H1 (cell line): ENCODE results near the gene MORC2. TPM values are rescaled to one million over a fixed set of nuclear protein-coding genes. Genes with fewer than 3 reads are reported as not detected.

ENCODE experiments used
- CTCF ChIA-PET: fragments of 300-600 bp; sonication (Branson Sonifier 250); formaldehyde crosslinking; loops from one replicate; lab custom pipeline; 2021; ENCODE audit not compliant: partially characterized antibody; lab: Charles Lee
- POLR2A ChIA-PET: fragments of 300-600 bp; sonication (Branson Sonifier 250); formaldehyde crosslinking; loops from one replicate; lab custom pipeline; 2021; ENCODE audit warnings: inconsistent platforms; ENCODE audit not compliant: partially characterized antibody; lab: Charles Lee
- DNase-seq, 2 experiments: peaks; one replicate each; pipeline versions ENCODE4 v3.0.0 to v3.0.0-alpha.2; 2010 to 2022; ENCODE audit warnings: low spot score in 2 of 2, low read depth in 1 of 2, mixed read lengths in 1 of 2
- FAIRE-seq: peaks from 2 replicates; lab custom pipeline; 2011; peaks lifted over from hg19 to GRCh38; lab: Jason Lieb, UNC
- H2AFZ ChIP-seq: 2 replicates; pipeline ENCODE4 v1.8.1; 2012; ENCODE audit warnings: low read length, inconsistent platforms
- H2AK5ac ChIP-seq: 2 replicates; pipeline ENCODE4 v1.6.1; 2013; ENCODE audit warnings: low read depth, low read length
- H2BK120ac ChIP-seq: replicated peaks from 2 replicates; pipeline ENCODE3; 2013; ENCODE audit warnings: low read depth, low read length, inconsistent platforms
- H2BK12ac ChIP-seq: 2 replicates; pipeline ENCODE4 v1.6.1; 2013; ENCODE audit warnings: low read depth, low read length
- H2BK15ac ChIP-seq: 2 replicates; pipeline ENCODE4 v1.6.1; 2013; ENCODE audit warnings: low read length
- H2BK20ac ChIP-seq: 2 replicates; pipeline ENCODE4 v1.6.1; 2013; ENCODE audit warnings: low read length
- H2BK5ac ChIP-seq: 2 replicates; pipeline ENCODE4 v1.6.1; 2013; ENCODE audit warnings: low read depth, low read length
- H3K14ac ChIP-seq: 2 replicates; pipeline ENCODE4 v1.6.1; 2013; ENCODE audit warnings: inconsistent platforms; ENCODE audit not compliant: insufficient read length
- H3K18ac ChIP-seq: 2 replicates; pipeline ENCODE4 v1.6.1; 2013; ENCODE audit warnings: low read length; ENCODE audit errors: extremely low read depth
- H3K23ac ChIP-seq: 2 replicates; pipeline ENCODE4 v1.6.1; 2013; ENCODE audit warnings: inconsistent platforms; ENCODE audit not compliant: insufficient read length
- H3K23me2 ChIP-seq: 2 replicates; pipeline ENCODE4 v1.6.1; 2013; ENCODE audit warnings: low read depth, low read length
- H3K27ac ChIP-seq: 2 replicates; pipeline ENCODE4 v1.6.1; 2011; ENCODE audit warnings: low read depth, low read length, inconsistent platforms
- H3K27me3 ChIP-seq, 4 experiments: replicated peaks in 1 of 4; 1 replicate in 1 of 4; 2 replicates in 3 of 4; pipeline versions ENCODE4 v1.6.1 to v1.8.1; 2011 to 2013; ENCODE audit warnings: low read length in 3 of 4, mild to moderate bottlenecking in 3 of 4, inconsistent platforms in 2 of 4, mixed read lengths in 2 of 4, moderate library complexity in 1 of 4; ENCODE audit not compliant: control insufficient read depth in 3 of 4, insufficient read depth in 3 of 4; ENCODE audit errors: extremely low read depth in 1 of 4
- H3K36me3 ChIP-seq, 4 experiments: 2 replicates each; pipeline versions ENCODE4 v1.6.1 to v1.8.1; 2011 to 2013; ENCODE audit warnings: mild to moderate bottlenecking in 4 of 4, low read length in 3 of 4, moderate library complexity in 2 of 4, control low read depth in 1 of 4, inconsistent platforms in 1 of 4; ENCODE audit not compliant: insufficient read depth in 4 of 4, control insufficient read depth in 2 of 4
- H3K4ac ChIP-seq: replicated peaks from 2 replicates; pipeline ENCODE3; 2013; ENCODE audit warnings: low read length, low read depth, mixed read lengths, inconsistent platforms; ENCODE audit not compliant: insufficient read length
- H3K4me1 ChIP-seq, 4 experiments: replicated peaks in 1 of 4; 1 replicate in 1 of 4; 2 replicates in 3 of 4; pipeline versions ENCODE4 v1.6.1 to v1.8.1; 2011 to 2013; ENCODE audit warnings: low read length in 3 of 4, inconsistent platforms in 2 of 4, mixed read lengths in 1 of 4; ENCODE audit not compliant: insufficient read depth in 4 of 4, control insufficient read depth in 3 of 4
- H3K4me2 ChIP-seq, 2 experiments: 2 replicates each; pipeline versions ENCODE4 v1.6.1 to v1.8.1; 2011 to 2013; ENCODE audit warnings: low read depth in 2 of 2, low read length in 2 of 2, control low read depth in 1 of 2, inconsistent platforms in 1 of 2, mild to moderate bottlenecking in 1 of 2; ENCODE audit not compliant: insufficient read depth in 1 of 2
- H3K4me3 ChIP-seq, 4 experiments: fragments of 200-600, 300-600 bp in 1 of 4; sonication (generic), shearing (Covaris generic), sonication (Bioruptor Twin) in 1 of 4; 2 replicates each; pipeline versions ENCODE4 v1.5.1 to v1.8.1; 2011 to 2016; ENCODE audit warnings: low read length in 4 of 4, low read depth in 3 of 4, control low read depth in 2 of 4, inconsistent platforms in 2 of 4, mild to moderate bottlenecking in 2 of 4, mixed read lengths in 1 of 4, moderate library complexity in 1 of 4; ENCODE audit not compliant: insufficient read depth in 2 of 4; ENCODE audit errors: extremely low read depth in 1 of 4
- H3K56ac ChIP-seq: replicated peaks from 2 replicates; pipeline ENCODE3; 2013; ENCODE audit warnings: low read depth, mild to moderate bottlenecking, mixed read lengths, low read length, inconsistent platforms; ENCODE audit not compliant: insufficient read length
- H3K79me1 ChIP-seq: 2 replicates; pipeline ENCODE4 v1.6.1; 2013; ENCODE audit warnings: low read depth, low read length, control low read depth
- H3K79me2 ChIP-seq, 2 experiments: 2 replicates each; pipeline versions ENCODE4 v1.6.1 to v1.8.1; 2012 to 2013; ENCODE audit warnings: low read length in 2 of 2, mild to moderate bottlenecking in 2 of 2, inconsistent platforms in 1 of 2; ENCODE audit not compliant: insufficient read depth in 2 of 2, control insufficient read depth in 1 of 2
- H3K9ac ChIP-seq, 4 experiments: replicated peaks in 1 of 4; 1 replicate in 1 of 4; 2 replicates in 3 of 4; pipeline versions ENCODE4 v1.6.1 to v1.8.1; 2011 to 2013; ENCODE audit warnings: low read depth in 3 of 4, low read length in 3 of 4, control low read depth in 2 of 4, mild to moderate bottlenecking in 2 of 4, moderate library complexity in 2 of 4, inconsistent platforms in 1 of 4; ENCODE audit errors: extremely low read depth in 1 of 4
- H3K9me3 ChIP-seq, 2 experiments: 2 replicates each; pipeline versions ENCODE4 v1.6.1 to v1.8.1; 2012 to 2013; ENCODE audit warnings: mild to moderate bottlenecking in 2 of 2, moderate library complexity in 2 of 2, control low read depth in 1 of 2, inconsistent platforms in 1 of 2, low read depth in 1 of 2, low read length in 1 of 2, mixed read lengths in 1 of 2; ENCODE audit not compliant: insufficient read depth in 2 of 2
- H4K20me1 ChIP-seq, 2 experiments: replicated peaks in 1 of 2; 2 replicates each; pipeline versions ENCODE3 to v1.8.1; 2011 to 2013; ENCODE audit warnings: inconsistent platforms in 2 of 2, low read length in 2 of 2, mild to moderate bottlenecking in 1 of 2; ENCODE audit not compliant: insufficient read depth in 2 of 2, control insufficient read depth in 1 of 2
- H4K5ac ChIP-seq: 2 replicates; pipeline ENCODE4 v1.6.1; 2013; ENCODE audit warnings: low read length, low read depth, mixed read lengths, inconsistent platforms; ENCODE audit not compliant: insufficient read length
- H4K8ac ChIP-seq: 2 replicates; pipeline ENCODE4 v1.8.0; 2013; ENCODE audit warnings: mild to moderate bottlenecking, moderate library complexity, low read length, inconsistent platforms; ENCODE audit not compliant: insufficient read depth; ENCODE audit errors: extremely low read depth
- H4K91ac ChIP-seq: replicated peaks from 2 replicates; pipeline ENCODE3; 2013; ENCODE audit warnings: low read length, mixed read lengths, inconsistent platforms; ENCODE audit not compliant: insufficient read length
- BRCA1 ChIP-seq: IDR thresholded peaks from 2 replicates; pipeline ENCODE4 v1.6.1; 2012; ENCODE audit warnings: low read depth, low read length, improper control_type of control experiment
- CHD1 ChIP-seq: IDR thresholded peaks from 2 replicates; pipeline ENCODE4 v1.6.1; 2012; ENCODE audit warnings: low read depth, low read length, improper control_type of control experiment
- CHD2 ChIP-seq: IDR thresholded peaks from 2 replicates; pipeline ENCODE4 v1.6.1; 2012; ENCODE audit warnings: low read length, improper control_type of control experiment
- EGR1 ChIP-seq: IDR thresholded peaks from 2 replicates; pipeline ENCODE4 v1.6.1; 2011; ENCODE audit warnings: low read depth, low read length, borderline replicate concordance
- EP300 ChIP-seq, 2 experiments: IDR thresholded peaks; 1 replicate in 1 of 2; 2 replicates in 1 of 2; pipeline ENCODE4 v1.6.1; 2011 to 2012; ENCODE audit warnings: low read depth in 2 of 2, low read length in 2 of 2, mild to moderate bottlenecking in 2 of 2, borderline replicate concordance in 1 of 2, inconsistent platforms in 1 of 2, moderate library complexity in 1 of 2
- HDAC2 ChIP-seq, 2 experiments: fragments of 300-600 bp in 1 of 2; sonication (generic) in 1 of 2; IDR thresholded peaks; 2 replicates each; pipeline ENCODE4 v1.6.1; 2011 to 2012; ENCODE audit warnings: low read depth in 2 of 2, low read length in 2 of 2, mild to moderate bottlenecking in 2 of 2, moderate library complexity in 2 of 2, borderline replicate concordance in 1 of 2, inconsistent platforms in 1 of 2
- MAFK ChIP-seq: IDR thresholded peaks from 2 replicates; pipeline ENCODE4 v1.6.1; 2012; ENCODE audit warnings: low read depth, mild to moderate bottlenecking, improper control_type of control experiment, low read length
- POU5F1 ChIP-seq: IDR thresholded peaks from 2 replicates; pipeline ENCODE4 v1.6.1; 2011; ENCODE audit warnings: low read depth, mild to moderate bottlenecking, low read length, moderate library complexity
- SIRT6 ChIP-seq: IDR thresholded peaks from one replicate; pipeline ENCODE4 v1.7.1; 2012; ENCODE audit warnings: low read length, inconsistent platforms
- SIX5 ChIP-seq: IDR thresholded peaks from 2 replicates; pipeline ENCODE4 v1.6.1; 2011; ENCODE audit warnings: mild to moderate bottlenecking, low read depth, low read length
- SP2 ChIP-seq: IDR thresholded peaks from 2 replicates; pipeline ENCODE4 v1.6.1; 2012; ENCODE audit warnings: mild to moderate bottlenecking, low read length, inconsistent platforms
- SUZ12 ChIP-seq: fragments of 200-600 bp; sonication (generic); IDR thresholded peaks from 2 replicates; pipeline ENCODE4 v1.6.1; 2012; ENCODE audit warnings: mild to moderate bottlenecking, inconsistent platforms, low read length, moderate library complexity, mixed read lengths
- TBP ChIP-seq: IDR thresholded peaks from 2 replicates; pipeline ENCODE4 v1.6.1; 2011; ENCODE audit warnings: low read depth, low read length, improper control_type of control experiment
- TCF12 ChIP-seq: IDR thresholded peaks from 2 replicates; pipeline ENCODE4 v1.6.1; 2011; ENCODE audit warnings: low read depth, mild to moderate bottlenecking, low read length
- YY1 ChIP-seq: IDR thresholded peaks from 2 replicates; pipeline ENCODE4 v1.6.1; 2011; ENCODE audit warnings: low read depth, mild to moderate bottlenecking, low read length
- WGBS, 2 experiments: shearing (Covaris generic) in 1 of 2; methylation state at CpG; one replicate each; pipeline versions ENCODE4 v1.1.6 to v1.1.7; 2013 to 2015; ENCODE audit warnings: low lambda C conversion rate in 2 of 2, mixed read lengths in 2 of 2, inconsistent platforms in 1 of 2, low coverage in 1 of 2, missing lambda C conversion rate in 1 of 2; ENCODE audit not compliant: insufficient replicate concordance in 2 of 2, insufficient coverage in 1 of 2, insufficient read length in 1 of 2; ENCODE audit errors: extremely low coverage in 1 of 2, missing lambda C conversion rate in 1 of 2; 5-methylcytosine and 5-hydroxymethylcytosine counted together
- polyA plus RNA-seq, 7 experiments: library from polyadenylated mRNA; depleted of rRNA in 3 of 7; stranded (reverse) in 5 of 7; unstranded in 2 of 7; fragments of >200 nt in 5 of 7; fragments of 200-250 nt in 2 of 7; gene quantifications; 1 replicate in 5 of 7; 2 replicates in 1 of 7; 4 replicates in 1 of 7; pipeline versions ENCODE4 v1.2.1 to v1.2.3, GENCODE V29; 2011 to 2013; ENCODE audit warnings: missing spikeins in 2 of 7, mixed read lengths in 2 of 7
- total RNA-seq: library from RNA; stranded (reverse); fragmentation: NEBNext Ultra II Directional; extraction: Animal tissue kit (Norgen Biotek cat#: 25700); gene quantifications from 2 replicates; pipeline ENCODE4 v1.2.1, GENCODE V29; 2021

Gene MORC2
- total and polyA plus RNA-seq, 2 of the 8 experiments (the other 6 are each of a cell fraction or from before 2014, with no cell fraction given), result 15.4 to 68.0 TPM

GRCh38 chr22:30932661-30933060, 35.9 kb downstream of the MORC2 start:
- H4K91ac ChIP-seq, result no peak overlapping the region
- no peak overlapping the region for H3K27ac ChIP-seq
- peaks cover 4 to 23% of the 10 kb centered on the region in 2 experiments for H4K20me1 ChIP-seq
- H3K18ac ChIP-seq, result no peak overlapping the region
- no peak overlapping the region for H3K56ac ChIP-seq
- peaks cover 70 to 98% (median 92%) of the 10 kb centered on the region in 4 experiments for H3K36me3 ChIP-seq
- no peak overlapping the region for H3K4ac ChIP-seq
- H3K27me3 ChIP-seq, result no peaks in the 10 kb centered on the region
- H3K79me2 ChIP-seq, result no peaks in the 10 kb centered on the region
- H2AFZ ChIP-seq, result no peak overlapping the region
- WGBS, 2 experiments, result 90% methylated on average over 16 of the region's 16 CpGs; no CpG with 5 or more reads in 1 of the 2 experiments
- H2BK20ac ChIP-seq, result no peak overlapping the region
- no peak overlapping the region for H2BK120ac ChIP-seq
- TF ChIP-seq EP300 (IDR thresholded peaks at IDR 0.05; ENCODE audit: borderline replicate concordance in 1 of 2, low read depth in 2 of 2, low read length in 2 of 2) (no peak), SIX5 (no peak), YY1 (no peak), MAFK (no peak), EGR1 (no peak), CHD2 (no peak), POU5F1 (no peak), HDAC2 (IDR thresholded peaks at IDR 0.05; ENCODE audit: borderline replicate concordance in 1 of 2, low read depth in 2 of 2, low read length in 2 of 2) (no peak), TCF12 (no peak), TBP (no peak), SP2 (no peak), CHD1 (no peak), BRCA1 (no peak), SIRT6 (no peak), SUZ12 (no peak)
- H4K5ac ChIP-seq, result no peak overlapping the region
- H2BK15ac ChIP-seq, result no peak overlapping the region
- no peaks in the 10 kb centered on the region for H3K9me3 ChIP-seq
- no peak overlapping the region for H3K14ac ChIP-seq
- H2BK5ac ChIP-seq, result no peak overlapping the region
- FAIRE-seq, result no peak
- H3K23me2 ChIP-seq, result no peaks in the 10 kb centered on the region
- H4K8ac ChIP-seq, result no peak overlapping the region
- peaks cover 4% of the 10 kb centered on the region; the same call in 1 of the 2 replicates for H3K79me1 ChIP-seq
- H3K4me3 ChIP-seq, result no peak overlapping the region
- ChIA-PET CTCF (interaction anchor here (1.9 to 3.7 kb wide), 2 partner anchors 11 to 42 kb away, joined by 4 to 21 read pairs; no protein-coding TSS in a partner anchor), POLR2A (interaction anchor here (0.6 to 1.7 kb wide), 8 partner anchors 10 to 152 kb away, joined by 3 to 6 read pairs (median 3); no protein-coding TSS in a partner anchor)
- no peak overlapping the region for H3K9ac ChIP-seq
- no peak overlapping the region for H2BK12ac ChIP-seq
- no peaks in the 10 kb centered on the region for H3K4me1 ChIP-seq
- H3K4me2 ChIP-seq, result no peak overlapping the region
- no peak overlapping the region for H3K23ac ChIP-seq
- H2AK5ac ChIP-seq, result no peak overlapping the region
- DNase-seq, result no peak
